Kidney epithelial cell (primary cell): ENCODE results near the gene EBLN1. TPM values are rescaled to one million over a fixed set of nuclear protein-coding genes. Genes with fewer than 3 reads are reported as not detected.

Source experiments
- DNase-seq: peaks from one replicate; pipeline ENCODE4 v3.0.0-alpha.2; 2010; ENCODE audit warnings: low read depth
- H3K27me3 ChIP-seq: 2 replicates; pipeline ENCODE4 v1.6.0; 2011; ENCODE audit warnings: low read length; ENCODE audit not compliant: control insufficient read depth, insufficient read depth
- H3K36me3 ChIP-seq: 2 replicates; pipeline ENCODE4 v1.5.1; 2011; ENCODE audit warnings: low read length; ENCODE audit not compliant: control insufficient read depth, insufficient read depth
- H3K4me3 ChIP-seq: 2 replicates; pipeline ENCODE4 v1.5.1; 2011; ENCODE audit warnings: low read depth, mild to moderate bottlenecking, control low read depth, low read length
- CTCF ChIP-seq: IDR thresholded peaks from 2 replicates; pipeline ENCODE4 v1.5.1; 2011; ENCODE audit warnings: mild to moderate bottlenecking, moderate library complexity, low read length, control low read depth, inconsistent platforms; ENCODE audit not compliant: insufficient read depth, poor library complexity, severe bottlenecking
- total RNA-seq: library from RNA; depleted of rRNA; stranded (reverse); fragments of >200 nt; gene quantifications from 2 replicates; pipeline ENCODE4 v1.2.3, GENCODE V29; 2015

Gene EBLN1
- total RNA-seq, 1 donor from 2014 or later: not detected

- no peaks in the 10 kb centered on the region for H3K36me3 ChIP-seq
- DNase-seq: peak; percentile 75
- TF ChIP-seq CTCF: no peak
- H3K27me3 ChIP-seq: no peaks in the 10 kb centered on the region
- no peak overlapping the region for H3K4me3 ChIP-seq
Observed at GRCh38 chr10:22246680-22247391, 29.0 kb upstream of the EBLN1 start.

- Histone ChIP-seq H3K4me3 (no peak overlapping the region), H3K27me3 (no peaks in the 10 kb centered on the region), H3K36me3 (no peaks in the 10 kb centered on the region)
- no peak for TF ChIP-seq CTCF
- no peak for DNase-seq
Observed at GRCh38 chr10:22245567-22245966, 27.8 kb upstream of the EBLN1 start.

GRCh38 chr10:22244855-22245254 is 27.0 kb upstream of the EBLN1 start:
- no peaks in the 10 kb centered on the region for H3K36me3 ChIP-seq
- no peak for TF ChIP-seq CTCF
- no peak overlapping the region for H3K4me3 ChIP-seq
- no peak for DNase-seq
- no peaks in the 10 kb centered on the region for H3K27me3 ChIP-seq

GRCh38 chr10:22244001-22244400 is 26.2 kb upstream of the EBLN1 start:
- Histone ChIP-seq H3K27me3 (no peaks in the 10 kb centered on the region), H3K36me3 (no peaks in the 10 kb centered on the region), H3K4me3 (no peak overlapping the region)
- TF ChIP-seq CTCF: no peak
- no peak for DNase-seq

- DNase-seq: no peak
Observed at GRCh38 chr10:22243321-22243720, 25.5 kb upstream of the EBLN1 start.

More at GRCh38 chr10:22243321-22243720, 25.5 kb upstream of the EBLN1 start:
- no peak overlapping the region for H3K4me3 ChIP-seq
- TF ChIP-seq CTCF: no peak
- H3K27me3 ChIP-seq: no peaks in the 10 kb centered on the region
- no peaks in the 10 kb centered on the region for H3K36me3 ChIP-seq
